Suprapubic skin (tissue), 4 donors: Measurements from ENCODE around the gene RFXANK. TPM values are rescaled to one million over a fixed set of nuclear protein-coding genes. Genes with fewer than 3 reads are reported as not detected.

Source experiments
- DNase-seq, 2 donors: peaks; one replicate each; pipeline ENCODE4 v3.0.0-alpha.2; 2019; ENCODE audit warnings: low spot score in 2 of 2
- H3K27ac ChIP-seq: fragments of 200-600 bp; sonication (generic); one replicate; pipeline ENCODE4 v1.5.1; 2019
- H3K27me3 ChIP-seq: fragments of 200-600 bp; sonication (generic); one replicate; pipeline ENCODE4 v1.5.1; 2019
- H3K36me3 ChIP-seq: fragments of 200-600 bp; sonication (generic); one replicate; pipeline ENCODE4 v1.5.1; 2019
- H3K4me1 ChIP-seq: fragments of 200-600 bp; sonication (generic); one replicate; pipeline ENCODE4 v1.5.1; 2019
- H3K4me3 ChIP-seq: fragments of 200-600 bp; sonication (generic); one replicate; pipeline ENCODE4 v1.5.1; 2019; ENCODE audit warnings: mild to moderate bottlenecking
- H3K9me3 ChIP-seq: fragments of 200-600 bp; sonication (generic); one replicate; pipeline ENCODE4 v1.5.1; 2019
- CTCF ChIP-seq, 2 donors: fragments of 200-600 bp in 1 of 2; fragments of 450-650 bp in 1 of 2; sonication (generic) in 1 of 2; IDR thresholded peaks; one replicate each; pipeline ENCODE4 v1.5.1; 2016 to 2019; ENCODE audit warnings: antibody characterized with exemption in 2 of 2, mild to moderate bottlenecking in 1 of 2, moderate library complexity in 1 of 2
- EP300 ChIP-seq: sonication (generic); formaldehyde crosslinking; IDR thresholded peaks from one replicate; pipeline ENCODE4 v1.6.1; 2017; ENCODE audit warnings: antibody characterized with exemption
- POLR2A ChIP-seq, 2 donors: fragments of 450-650 bp; IDR thresholded peaks; one replicate each; pipeline ENCODE4 v1.6.1; 2017; ENCODE audit warnings: antibody characterized with exemption in 2 of 2, mild to moderate bottlenecking in 2 of 2, moderate library complexity in 2 of 2
- POLR2AphosphoS5 ChIP-seq, 3 donors: sonication (generic); formaldehyde crosslinking; IDR thresholded peaks; one replicate each; pipeline ENCODE4 v1.6.1; 2017; ENCODE audit warnings: antibody characterized with exemption in 3 of 3
- WGBS: methylation state at CpG from one replicate; pipeline ENCODE4 v1.1.5; 2018; 5-methylcytosine and 5-hydroxymethylcytosine counted together
- total RNA-seq, 4 donors: library from RNA; depleted of rRNA; stranded (reverse); fragments of >200 nt; gene quantifications; one replicate each; pipeline ENCODE4 v1.1.0, GENCODE V29; 2016

The RFXANK gene
- total RNA-seq, 4 donors from 2014 or later = 37.9 to 47.6 (median 45.7) TPM

DNA sequence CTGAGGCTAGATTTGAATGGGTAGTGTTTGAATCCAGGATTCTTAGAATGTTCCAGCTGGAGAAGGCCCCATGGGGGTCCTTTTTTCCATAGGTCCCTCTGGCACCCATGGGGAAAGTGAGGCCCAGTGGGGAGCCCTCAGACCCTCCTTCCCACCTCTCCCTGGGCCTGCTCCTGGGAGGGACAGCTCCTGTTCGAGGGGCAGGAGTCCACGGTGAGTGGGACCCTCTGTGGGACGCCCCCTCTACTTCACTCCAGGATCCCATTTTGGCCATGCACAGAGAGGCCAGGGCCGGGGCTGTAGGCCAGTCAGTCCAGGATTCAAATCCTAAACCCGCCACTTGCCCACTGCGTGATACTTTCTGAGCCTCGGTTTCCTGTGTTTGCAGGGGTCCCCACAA is 29.6 kb upstream of the RFXANK start:
- Histone ChIP-seq H3K27me3 (no peaks in the 10 kb centered on the region), H3K9me3 (no peaks in the 10 kb centered on the region), H3K36me3 (no peaks in the 10 kb centered on the region), H3K4me3 (no peak overlapping the region), H3K4me1 (no peaks in the 10 kb centered on the region), H3K27ac (no peak overlapping the region)
- WGBS = 83% methylated on average over 7 of the region's 7 CpGs
- no peak for DNase-seq
- TF ChIP-seq CTCF (IDR thresholded peaks at IDR 0.05) (no peak), EP300 (no peak), POLR2AphosphoS5 (IDR thresholded peaks at IDR 0.05) (no peak), POLR2A (IDR thresholded peaks at IDR 0.05) (no peak)

DNA sequence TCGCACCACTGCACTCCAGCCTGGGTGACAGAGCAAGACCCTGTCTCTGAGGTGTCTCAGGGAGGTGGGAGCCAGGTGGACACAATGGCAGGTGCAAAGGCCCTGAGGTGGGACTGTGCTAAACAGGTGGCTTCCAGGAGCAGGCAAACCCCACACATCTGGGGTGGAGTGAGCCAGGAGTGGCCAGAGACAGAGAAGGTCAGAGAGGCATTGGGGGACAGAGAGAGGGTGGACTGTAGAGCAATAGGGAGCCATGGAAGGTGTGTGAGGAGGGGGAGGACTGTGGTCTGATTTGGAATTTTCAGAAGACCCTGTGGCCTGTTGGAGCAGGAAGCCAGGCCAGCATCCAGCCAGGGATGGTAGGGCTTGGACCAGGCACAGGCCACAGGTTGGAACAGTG is 26.7 kb upstream of the RFXANK start:
- Histone ChIP-seq H3K27me3 (no peaks in the 10 kb centered on the region), H3K36me3 (no peaks in the 10 kb centered on the region), H3K9me3 (no peaks in the 10 kb centered on the region), H3K4me3 (no peak overlapping the region), H3K4me1 (peaks cover 7% of the 10 kb centered on the region), H3K27ac (no peak overlapping the region)
- no peak for DNase-seq
- WGBS = 83% methylated on average over 1 of the region's 1 CpG
- TF ChIP-seq CTCF (IDR thresholded peaks at IDR 0.05) = no peak
- TF ChIP-seq POLR2AphosphoS5 (IDR thresholded peaks at IDR 0.05) = no peak
- no peak for TF ChIP-seq POLR2A (IDR thresholded peaks at IDR 0.05)
- TF ChIP-seq EP300 = no peak

GRCh38 chr19:19167612-19168011 is 24.4 kb upstream of the RFXANK start:
- no peaks in the 10 kb centered on the region for H3K27me3 ChIP-seq
- WGBS = 90% methylated on average over 3 of the region's 3 CpGs
- no peak overlapping the region for H3K4me3 ChIP-seq
- no peak for TF ChIP-seq CTCF (IDR thresholded peaks at IDR 0.05)
- TF ChIP-seq POLR2A (IDR thresholded peaks at IDR 0.05) = no peak
- TF ChIP-seq EP300 = no peak
- TF ChIP-seq POLR2AphosphoS5 (IDR thresholded peaks at IDR 0.05) = no peak
- no peaks in the 10 kb centered on the region for H3K36me3 ChIP-seq
- H3K27ac ChIP-seq = no peak overlapping the region
- no peaks in the 10 kb centered on the region for H3K9me3 ChIP-seq
- peaks cover 9% of the 10 kb centered on the region for H3K4me1 ChIP-seq
- DNase-seq = no peak

DNA sequence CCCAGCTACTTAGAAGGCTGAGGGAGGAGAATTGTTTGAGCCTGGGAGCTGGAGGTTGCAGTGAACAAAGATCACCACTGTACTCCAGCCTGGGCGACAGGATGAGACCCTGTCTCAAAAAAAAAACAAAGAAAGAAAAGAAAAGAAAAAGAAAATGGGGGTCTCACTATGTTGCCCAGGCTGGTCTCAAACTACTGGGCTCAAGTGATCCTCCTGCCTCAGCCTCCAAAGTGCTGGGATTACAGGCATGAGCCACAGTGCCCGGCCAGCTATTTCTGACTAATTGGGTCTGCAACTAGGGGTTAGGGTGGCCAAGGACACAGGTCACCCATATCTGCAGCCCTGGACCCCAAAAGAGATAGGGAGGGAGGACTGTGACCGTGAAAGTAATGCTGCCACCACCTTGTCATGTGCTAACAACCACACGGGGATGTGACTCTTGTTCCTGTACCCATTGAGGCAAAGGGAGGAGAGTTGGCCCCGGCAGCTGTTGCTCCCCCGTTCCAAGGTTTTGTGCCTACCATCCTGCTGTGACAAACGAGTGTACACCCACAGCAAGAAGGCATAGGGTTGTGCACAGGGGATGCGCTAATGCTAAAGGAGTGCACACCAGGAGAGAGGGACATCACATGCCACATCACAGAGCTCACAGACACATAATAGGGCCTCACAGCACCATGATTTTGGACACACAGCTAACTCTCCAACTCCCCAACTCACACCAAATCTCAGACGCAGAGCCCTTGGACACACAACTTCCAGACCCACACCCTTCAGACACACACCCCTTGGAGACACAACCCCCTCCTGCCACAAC is 22.6 kb upstream of the RFXANK start:
- DNase-seq = no peak
- no peak overlapping the region for H3K27ac ChIP-seq
- H3K4me3 ChIP-seq = peak overlapping the region; percentile 27
- no peaks in the 10 kb centered on the region for H3K36me3 ChIP-seq
- TF ChIP-seq POLR2A (IDR thresholded peaks at IDR 0.05) (no peak), EP300 (no peak), CTCF (IDR thresholded peaks at IDR 0.05) (no peak), POLR2AphosphoS5 (IDR thresholded peaks at IDR 0.05) (no peak)
- H3K9me3 ChIP-seq = no peaks in the 10 kb centered on the region
- WGBS = 84% methylated on average over 9 of the region's 9 CpGs
- peaks cover 9% of the 10 kb centered on the region for H3K4me1 ChIP-seq
- no peaks in the 10 kb centered on the region for H3K27me3 ChIP-seq

GRCh38 chr19:19170053-19170872 is 21.8 kb upstream of the RFXANK start, which contains the start of gene MEF2B:
Gene MEF2B (minus strand): TSS chr19:19170263. CDS start chr19:19150735, 19,528 bp downstream.
- DNase-seq = peak; percentile 80 to 85
- Histone ChIP-seq H3K27ac (no peak within 1 kb of the TSS), H3K4me3 (peak within 1 kb of the TSS; percentile 27), H3K9me3 (no peaks in the 10 kb centered on the region), H3K27me3 (no peaks in the 10 kb centered on the region), H3K36me3 (no peaks in the 10 kb centered on the region), H3K4me1 (peaks cover 9% of the 10 kb centered on the region)
- WGBS = 11% methylated on average over 45 of the region's 56 CpGs
- TF ChIP-seq POLR2A (IDR thresholded peaks at IDR 0.05) = no peak
- TF ChIP-seq EP300 = no peak
- TF ChIP-seq POLR2AphosphoS5 (IDR thresholded peaks at IDR 0.05) = no peak
- TF ChIP-seq CTCF (IDR thresholded peaks at IDR 0.05) = no peak
